Sigmoid colon (tissue), 4 donors: ENCODE results near the gene TCF20.

ENCODE experiments used
- CTCF ChIP-seq, 4 experiments: fragments of 450-650 bp in 3 of 4; fragments of 200-600 bp in 1 of 4; IDR thresholded peaks; one replicate each; pipeline ENCODE4 v1.5.1; 2016 to 2019; ENCODE audit warnings: antibody characterized with exemption in 4 of 4, mild to moderate bottlenecking in 3 of 4, moderate library complexity in 2 of 4
- EP300 ChIP-seq, 4 donors: sonication (generic); formaldehyde crosslinking; IDR thresholded peaks; one replicate each; pipeline ENCODE4 v1.6.1; 2017; ENCODE audit warnings: antibody characterized with exemption in 4 of 4
- POLR2A ChIP-seq, 2 donors: fragments of 450-650 bp; IDR thresholded peaks; one replicate each; pipeline ENCODE4 v1.6.1; 2016; ENCODE audit warnings: antibody characterized with exemption in 2 of 2, mild to moderate bottlenecking in 2 of 2, moderate library complexity in 2 of 2
- POLR2AphosphoS5 ChIP-seq, 4 donors: sonication (generic); formaldehyde crosslinking; IDR thresholded peaks; one replicate each; pipeline ENCODE4 v1.6.1; 2017; ENCODE audit warnings: antibody characterized with exemption in 4 of 4

- TF ChIP-seq CTCF (IDR thresholded peaks at IDR 0.05) (no peak), EP300 (IDR thresholded peaks at IDR 0.05) (no peak), POLR2A (IDR thresholded peaks at IDR 0.05) (no peak), POLR2AphosphoS5 (IDR thresholded peaks at IDR 0.05) (no peak)
These were observed 310 bp downstream of the TCF20 start for GRCh38 chr22:42270176-42270509.
